Measurements from ENCODE around the gene DHX32. TPM values are rescaled to one million over a fixed set of nuclear protein-coding genes. Genes with fewer than 3 reads are reported as not detected.

The DHX32 gene
- total RNA-seq, 2 donors from 2014 or later = 5.8 to 6.4 TPM

GRCh38 chr10:125824736-125825135 is 56.4 kb downstream of the DHX32 start:
- H3K9me3 ChIP-seq (ENCODE audit: control insufficient read depth, low read length, poor library complexity, severe bottlenecking) = no peaks in the 10 kb centered on the region
- H3K27ac Mint-ChIP-seq = no peak overlapping the region
- no peak for ATAC-seq
- H3K27me3 Mint-ChIP-seq = no peaks in the 10 kb centered on the region
- H3K36me3 Mint-ChIP-seq (ENCODE audit: low read depth) = peaks cover 6% of the 10 kb centered on the region
- peaks cover 21% of the 10 kb centered on the region for H3K4me1 Mint-ChIP-seq
- DNase-seq = no peak
- no peak overlapping the region for H3K4me3 Mint-ChIP-seq

DNA sequence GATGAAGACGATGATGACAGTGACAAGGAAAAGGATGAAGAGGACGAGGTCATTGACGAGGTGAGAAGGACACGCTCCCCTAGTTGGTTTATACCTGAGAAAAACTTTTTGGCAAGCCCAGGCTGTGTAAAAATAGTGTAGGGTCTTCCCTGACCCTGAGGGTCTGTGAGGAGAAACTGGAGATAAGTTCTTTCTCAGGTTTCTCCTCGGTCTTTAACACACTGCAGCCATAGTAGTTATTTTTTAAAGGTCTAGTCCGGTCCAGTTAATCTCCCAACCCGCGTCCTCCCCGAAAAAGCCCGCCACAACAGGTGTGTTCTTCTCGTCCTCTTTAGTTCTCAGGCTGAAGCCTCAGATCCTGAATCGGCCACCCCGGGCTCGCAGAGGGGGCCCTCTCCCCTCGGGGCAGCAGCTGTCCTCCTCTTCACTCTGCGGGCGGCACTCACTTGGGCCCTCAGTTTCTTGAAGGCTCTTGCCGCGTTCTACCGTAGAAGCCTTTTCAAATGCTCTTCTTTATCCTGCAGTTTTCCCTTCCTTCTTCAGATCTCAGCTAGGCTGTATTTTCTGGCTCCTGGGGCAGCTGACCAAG is 57.3 kb downstream of the DHX32 start:
- ATAC-seq (peak; percentile 4), DNase-seq (no peak)
- no peak overlapping the region for H3K4me3 Mint-ChIP-seq
- peaks cover 6% of the 10 kb centered on the region for H3K36me3 Mint-ChIP-seq (ENCODE audit: low read depth)
- H3K9me3 ChIP-seq (ENCODE audit: control insufficient read depth, low read length, poor library complexity, severe bottlenecking) = no peaks in the 10 kb centered on the region
- no peak overlapping the region for H3K27ac Mint-ChIP-seq
- peaks cover 21% of the 10 kb centered on the region for H3K4me1 Mint-ChIP-seq
- H3K27me3 Mint-ChIP-seq = no peaks in the 10 kb centered on the region

- H3K9me3 ChIP-seq (ENCODE audit: control insufficient read depth, low read length, poor library complexity, severe bottlenecking) = no peaks in the 10 kb centered on the region
- ATAC-seq (peak; percentile 89), DNase-seq (peak; percentile 84 to 87 (median 85))
- Mint-ChIP-seq H3K27ac (no peak within 1 kb of the TSS), H3K36me3 (ENCODE audit: low read depth) (peaks cover 3% of the 10 kb centered on the region), H3K4me1 (peaks cover 18% of the 10 kb centered on the region), H3K4me3 (no peak within 1 kb of the TSS), H3K27me3 (no peaks in the 10 kb centered on the region)
Observed at GRCh38 chr10:125822878-125823662, 58.0 kb downstream of the DHX32 start, which contains the start of the genes BCCIP and UROS. Gene BCCIP, plus strand, starts transcription at chr10:125823546. Its CDS starts 12 bp downstream, at chr10:125823558. Gene UROS, minus strand, starts transcription at chr10:125823258. Its CDS starts 6,759 bp downstream, at chr10:125816499.

GRCh38 chr10:125820701-125821100 is 60.4 kb downstream of the DHX32 start:
- H3K27me3 Mint-ChIP-seq = no peaks in the 10 kb centered on the region
- H3K4me3 Mint-ChIP-seq = no peak overlapping the region
- DNase-seq (no peak), ATAC-seq (no peak)
- H3K36me3 Mint-ChIP-seq (ENCODE audit: low read depth) = no peaks in the 10 kb centered on the region
- H3K9me3 ChIP-seq (ENCODE audit: control insufficient read depth, low read length, poor library complexity, severe bottlenecking) = no peaks in the 10 kb centered on the region
- H3K27ac Mint-ChIP-seq = no peak overlapping the region
- peaks cover 17% of the 10 kb centered on the region for H3K4me1 Mint-ChIP-seq

DNA sequence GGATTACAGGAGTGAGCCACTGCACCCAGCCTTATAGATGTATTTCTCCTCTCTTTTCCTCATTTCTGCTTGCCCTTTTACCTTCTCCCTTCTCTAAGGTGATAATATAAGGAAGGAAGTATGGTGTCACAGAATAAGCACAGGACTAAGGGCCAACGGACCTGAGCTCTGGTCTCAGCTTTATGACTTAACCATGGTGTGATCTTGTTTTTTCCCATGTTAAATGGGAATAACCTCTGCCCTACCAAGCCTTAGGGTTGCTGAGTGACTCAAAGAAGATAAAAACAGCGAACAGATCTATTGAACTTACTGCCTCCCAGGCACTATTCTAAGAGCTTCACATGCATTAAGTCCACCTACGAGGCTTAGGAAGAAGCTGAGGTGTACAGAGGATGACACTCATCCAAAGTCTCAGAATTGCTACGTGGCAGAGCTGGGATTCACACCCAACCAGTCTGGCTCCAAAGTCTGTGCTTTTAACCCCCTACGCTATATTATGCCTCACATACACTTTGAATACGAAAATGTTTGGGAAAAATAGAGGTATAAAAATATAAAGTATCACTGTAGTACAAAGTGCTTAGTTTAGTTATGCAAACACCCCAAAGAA is 63.6 kb downstream of the DHX32 start:
- Mint-ChIP-seq H3K36me3 (ENCODE audit: low read depth) (no peaks in the 10 kb centered on the region), H3K4me1 (peaks cover 17% of the 10 kb centered on the region), H3K4me3 (no peak overlapping the region), H3K27ac (no peak overlapping the region), H3K27me3 (no peaks in the 10 kb centered on the region)
- no peak for DNase-seq
- no peaks in the 10 kb centered on the region for H3K9me3 ChIP-seq (ENCODE audit: control insufficient read depth, low read length, poor library complexity, severe bottlenecking)
- ATAC-seq = no peak

DNA sequence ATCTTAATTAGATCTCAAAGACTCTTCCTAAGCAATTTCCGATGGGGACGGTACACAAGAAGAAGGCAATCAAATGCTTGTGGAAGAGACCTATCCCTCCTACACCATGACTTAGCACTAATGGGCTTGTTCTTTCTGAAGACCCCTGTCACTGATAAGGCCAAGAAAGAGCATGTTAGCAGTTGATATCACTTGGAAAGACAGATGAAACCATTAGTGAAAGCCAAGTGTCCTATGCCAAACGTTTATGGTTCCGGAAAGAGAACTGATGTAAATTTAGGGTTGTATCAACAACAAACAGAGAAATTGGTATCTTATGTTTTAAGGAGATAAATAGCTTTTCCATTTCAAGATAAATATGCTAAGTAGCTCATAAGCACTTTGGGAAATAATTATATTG is 64.5 kb downstream of the DHX32 start:
- ATAC-seq = no peak
- no peak overlapping the region for H3K4me3 Mint-ChIP-seq

DNA sequence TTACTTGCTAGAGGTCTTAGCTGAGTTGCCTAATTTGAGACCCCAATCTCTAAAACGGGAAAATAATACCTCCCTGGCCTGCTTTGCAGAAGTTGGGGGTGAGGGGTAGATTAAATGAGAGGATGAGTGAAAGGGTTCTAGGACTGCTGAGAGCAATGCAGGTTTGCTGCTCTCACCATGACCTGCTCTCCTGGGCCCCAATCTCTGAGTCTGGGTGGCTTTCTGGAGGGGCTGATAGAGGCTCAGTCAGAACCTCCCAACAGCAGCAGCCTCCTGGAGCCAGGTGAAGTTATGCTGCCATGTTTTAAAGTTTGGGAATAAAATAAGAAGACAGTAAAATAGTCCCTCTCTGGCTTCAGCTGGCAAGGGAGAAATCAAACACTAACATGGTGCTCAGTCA is 65.3 kb downstream of the DHX32 start:
- peaks cover 2% of the 10 kb centered on the region for H3K36me3 Mint-ChIP-seq (ENCODE audit: low read depth)
- no peak overlapping the region for H3K4me3 Mint-ChIP-seq
- no peaks in the 10 kb centered on the region for H3K27me3 Mint-ChIP-seq
- H3K27ac Mint-ChIP-seq = no peak overlapping the region
- DNase-seq (no peak), ATAC-seq (no peak)
- peaks cover 7% of the 10 kb centered on the region for H3K4me1 Mint-ChIP-seq
- no peaks in the 10 kb centered on the region for H3K9me3 ChIP-seq (ENCODE audit: control insufficient read depth, low read length, poor library complexity, severe bottlenecking)

More for the DNA sequence above, 64.5 kb downstream of the DHX32 start:
- H3K27me3 Mint-ChIP-seq = no peaks in the 10 kb centered on the region
- H3K27ac Mint-ChIP-seq = no peak overlapping the region
- no peak for DNase-seq
- peaks cover 10% of the 10 kb centered on the region for H3K4me1 Mint-ChIP-seq
- no peaks in the 10 kb centered on the region for H3K36me3 Mint-ChIP-seq (ENCODE audit: low read depth)
- no peaks in the 10 kb centered on the region for H3K9me3 ChIP-seq (ENCODE audit: control insufficient read depth, low read length, poor library complexity, severe bottlenecking)

- no peaks in the 10 kb centered on the region for H3K9me3 ChIP-seq (ENCODE audit: control insufficient read depth, low read length, poor library complexity, severe bottlenecking)
- Mint-ChIP-seq H3K36me3 (ENCODE audit: low read depth) (peaks cover 5% of the 10 kb centered on the region), H3K27me3 (no peaks in the 10 kb centered on the region), H3K4me1 (peaks cover 4% of the 10 kb centered on the region), H3K4me3 (no peak overlapping the region), H3K27ac (no peak overlapping the region)
- ATAC-seq (no peak), DNase-seq (no peak)
Observed at GRCh38 chr10:125812128-125812750, 68.9 kb downstream of the DHX32 start.

GRCh38 chr10:125811251-125811650 is 69.8 kb downstream of the DHX32 start:
- no peak overlapping the region for H3K27ac Mint-ChIP-seq

DNA sequence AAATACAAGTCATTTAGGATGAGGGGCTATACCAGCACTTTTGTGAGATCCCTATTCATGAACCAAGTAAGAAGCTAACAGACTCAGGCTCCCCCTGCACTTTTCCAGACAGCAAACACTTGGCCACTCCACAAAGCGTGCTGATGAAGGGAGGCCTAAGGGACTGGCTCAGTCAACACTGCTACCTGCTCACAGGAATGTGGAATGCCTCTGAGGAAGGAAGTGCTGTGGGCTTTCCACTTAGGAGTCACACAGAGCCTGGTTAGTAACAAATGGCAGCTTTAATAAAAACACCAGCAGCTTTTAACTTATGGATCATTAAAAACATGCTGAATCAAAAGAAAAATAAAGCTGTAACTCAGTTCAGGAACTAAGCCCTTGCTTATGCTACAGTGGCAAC is 73.0 kb downstream of the DHX32 start:
- DNase-seq = no peak

More at GRCh38 chr10:125811251-125811650, 69.8 kb downstream of the DHX32 start:
- Mint-ChIP-seq H3K36me3 (ENCODE audit: low read depth) (peaks cover 6% of the 10 kb centered on the region), H3K27me3 (no peaks in the 10 kb centered on the region), H3K4me3 (no peak overlapping the region), H3K4me1 (peaks cover 2% of the 10 kb centered on the region)
- no peaks in the 10 kb centered on the region for H3K9me3 ChIP-seq (ENCODE audit: control insufficient read depth, low read length, poor library complexity, severe bottlenecking)
- no peak for DNase-seq
- no peak for ATAC-seq

GRCh38 chr10:125802739-125803138 is 78.4 kb downstream of the DHX32 start:
- H3K36me3 Mint-ChIP-seq (ENCODE audit: low read depth) = peaks cover 6% of the 10 kb centered on the region
- DNase-seq (no peak), ATAC-seq (no peak)
- H3K27me3 Mint-ChIP-seq = no peaks in the 10 kb centered on the region
- no peak overlapping the region for H3K27ac Mint-ChIP-seq
- H3K4me3 Mint-ChIP-seq = no peak overlapping the region
- no peaks in the 10 kb centered on the region for H3K9me3 ChIP-seq (ENCODE audit: control insufficient read depth, low read length, poor library complexity, severe bottlenecking)
- peaks cover 4% of the 10 kb centered on the region for H3K4me1 Mint-ChIP-seq

More for the DNA sequence above, 73.0 kb downstream of the DHX32 start:
- Mint-ChIP-seq H3K36me3 (ENCODE audit: low read depth) (peaks cover 6% of the 10 kb centered on the region), H3K4me1 (peaks cover 2% of the 10 kb centered on the region), H3K27ac (peak overlapping the region; percentile 43), H3K4me3 (no peak overlapping the region), H3K27me3 (no peaks in the 10 kb centered on the region)
- no peak for ATAC-seq
- no peaks in the 10 kb centered on the region for H3K9me3 ChIP-seq (ENCODE audit: control insufficient read depth, low read length, poor library complexity, severe bottlenecking)

DNA sequence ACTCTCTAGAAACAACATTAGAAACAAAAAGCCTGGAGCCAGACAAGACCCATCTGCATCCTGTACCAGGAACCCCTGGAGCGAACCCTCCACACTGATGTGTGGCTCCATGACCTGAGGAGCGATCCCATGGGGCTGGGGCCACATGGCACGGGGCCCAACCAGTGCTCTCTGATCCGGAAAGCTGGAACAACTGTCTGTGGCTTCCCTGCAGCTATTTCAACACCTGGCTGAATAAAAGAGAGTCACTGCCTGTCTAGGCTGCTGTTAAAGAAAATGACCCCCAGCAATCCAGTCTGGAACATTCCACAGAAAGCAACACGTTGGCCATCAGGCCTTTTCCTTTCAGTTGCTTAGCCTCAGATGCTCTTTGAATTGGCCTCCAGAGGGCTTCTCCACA is 79.0 kb downstream of the DHX32 start:
- H3K9me3 ChIP-seq (ENCODE audit: control insufficient read depth, low read length, poor library complexity, severe bottlenecking) = no peaks in the 10 kb centered on the region
- DNase-seq (no peak), ATAC-seq (no peak)
- Mint-ChIP-seq H3K27ac (no peak overlapping the region), H3K27me3 (no peaks in the 10 kb centered on the region), H3K4me1 (peaks cover 4% of the 10 kb centered on the region), H3K36me3 (ENCODE audit: low read depth) (peaks cover 3% of the 10 kb centered on the region), H3K4me3 (no peak overlapping the region)

- ATAC-seq (no peak), DNase-seq (no peak)
- no peaks in the 10 kb centered on the region for H3K9me3 ChIP-seq (ENCODE audit: control insufficient read depth, low read length, poor library complexity, severe bottlenecking)
- Mint-ChIP-seq H3K36me3 (ENCODE audit: low read depth) (peaks cover 2% of the 10 kb centered on the region), H3K4me3 (no peak overlapping the region), H3K4me1 (peaks cover 4% of the 10 kb centered on the region), H3K27ac (no peak overlapping the region), H3K27me3 (no peaks in the 10 kb centered on the region)
Observed at GRCh38 chr10:125801574-125801973, 79.5 kb downstream of the DHX32 start.

Measured in T-helper 17 cell (primary cell).